IPS DF 4.7 (cell line): ENCODE measurements around the gene RTN4RL1.

Source experiments
- DNase-seq: peaks from one replicate; pipeline ENCODE4 v3.0.0-alpha.2; 2013; ENCODE audit warnings: low spot score; ENCODE audit errors: extremely low read depth

RTN4RL1 gene

GRCh38 chr17:2047590-2047989 lies 22.5 kb upstream of the RTN4RL1 start:
- DNase-seq = no peak

GRCh38 chr17:2044263-2044894 lies 19.2 kb upstream of the RTN4RL1 start:
- no peak for DNase-seq

- DNase-seq = no peak
Measured at GRCh38 chr17:2043785-2044184, 18.7 kb upstream of the RTN4RL1 start.

GRCh38 chr17:2042933-2043332 lies 17.8 kb upstream of the RTN4RL1 start:
- DNase-seq = no peak

GRCh38 chr17:2042390-2042847 lies 17.3 kb upstream of the RTN4RL1 start:
- DNase-seq = no peak

GRCh38 chr17:2041561-2042389 lies 16.6 kb upstream of the RTN4RL1 start, which contains the start of gene OVCA2:
Gene OVCA2, plus strand, starts transcription at chr17:2042022. Its CDS starts 26 bp downstream, at chr17:2042048.
- DNase-seq = no peak

GRCh38 chr17:2040942-2041560 lies 15.9 kb upstream of the RTN4RL1 start:
- no peak for DNase-seq

- DNase-seq = no peak
Measured at GRCh38 chr17:2040219-2040827, 15.2 kb upstream of the RTN4RL1 start.

GRCh38 chr17:2037155-2037554 lies 12.0 kb upstream of the RTN4RL1 start:
- no peak for DNase-seq

- DNase-seq = no peak
Measured at GRCh38 chr17:2035541-2036488, 10.7 kb upstream of the RTN4RL1 start.

GRCh38 chr17:2034806-2035540 lies 9.8 kb upstream of the RTN4RL1 start:
- no peak for DNase-seq

- no peak for DNase-seq
Measured at GRCh38 chr17:2034157-2034556, 9.0 kb upstream of the RTN4RL1 start.

- no peak for DNase-seq
Measured at GRCh38 chr17:2033153-2033552, 8.0 kb upstream of the RTN4RL1 start.

- DNase-seq = no peak
Measured at GRCh38 chr17:2030779-2031163, 5.6 kb upstream of the RTN4RL1 start.

GRCh38 chr17:2029911-2030778 lies 5.0 kb upstream of the RTN4RL1 start, which contains the start of gene DPH1:
Gene DPH1, plus strand, starts transcription at chr17:2030153. Its CDS starts 17 bp downstream, at chr17:2030170.
- DNase-seq = no peak

- no peak for DNase-seq
Measured at GRCh38 chr17:2028737-2029136, 3.6 kb upstream of the RTN4RL1 start.

GRCh38 chr17:2028234-2028614 lies 3.1 kb upstream of the RTN4RL1 start:
- DNase-seq = no peak

GRCh38 chr17:2027528-2028233 lies 2.5 kb upstream of the RTN4RL1 start:
- DNase-seq = no peak
